Measurements from ENCODE around the gene VAV3. TPM values are rescaled to one million over a fixed set of nuclear protein-coding genes. Genes with fewer than 3 reads are reported as not detected.
"Not testable (repeated sequence)": the region's sequence is repeated elsewhere in the genome, so short reads cannot be mapped to it uniquely, and the experiment has no call there.

VAV3 gene
- total RNA-seq, 1 donor from 2014 or later = 2.6 TPM

DNA sequence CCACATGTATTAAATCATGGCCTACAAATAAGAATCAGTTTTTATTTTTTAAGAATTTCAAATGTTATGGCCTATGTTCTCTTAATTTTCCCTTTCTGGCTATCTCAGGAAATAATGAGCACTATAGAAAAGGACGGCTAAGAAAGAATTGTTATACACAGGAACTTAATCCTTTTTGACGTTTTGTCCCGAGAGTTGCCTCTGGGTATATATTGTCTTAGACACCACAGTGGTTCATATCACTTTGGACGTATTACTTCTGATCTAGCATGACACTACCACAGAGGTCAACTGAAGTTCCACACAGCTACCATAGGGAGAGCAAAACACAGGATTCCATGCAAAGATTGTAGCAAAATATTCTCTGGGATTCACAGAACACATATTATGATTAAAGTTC, 307.6 kb downstream of the VAV3 start:
- H3K27me3 Mint-ChIP-seq (ENCODE audit: low read depth, unreplicated experiment) = no peaks in the 10 kb centered on the region
- Histone ChIP-seq H3K9me3 (ENCODE audit: insufficient read depth, low read depth, low read length) (no peaks in the 10 kb centered on the region), H3K4me3 (ENCODE audit: insufficient read depth, low read depth, low read length) (no peak overlapping the region), H3K79me2 (ENCODE audit: insufficient read depth, low read length) (no peaks in the 10 kb centered on the region), H3K4me2 (ENCODE audit: low read length) (no peak overlapping the region), H4K20me1 (ENCODE audit: insufficient read depth, low read length) (no peaks in the 10 kb centered on the region), H3K36me3 (ENCODE audit: insufficient read depth, low read length) (no peaks in the 10 kb centered on the region), H3K27me3 (ENCODE audit: insufficient read depth, low read length) (no peaks in the 10 kb centered on the region), H3K27ac (ENCODE audit: low read depth, low read length) (no peak overlapping the region), H2AFZ (ENCODE audit: low read depth, low read length) (no peak overlapping the region), H3K9ac (ENCODE audit: low read length) (no peak overlapping the region), H3K4me1 (ENCODE audit: insufficient read depth, low read length) (no peaks in the 10 kb centered on the region)
- H3K4me1 Mint-ChIP-seq (ENCODE audit: low read depth, unreplicated experiment) = peaks cover 2% of the 10 kb centered on the region
- H3K9me3 Mint-ChIP-seq (ENCODE audit: unreplicated experiment) = no peaks in the 10 kb centered on the region
- no peak for FAIRE-seq
- no peak for TF ChIP-seq EZH2 (IDR thresholded peaks at IDR 0.05; ENCODE audit: insufficient read depth, low read length)
- TF ChIP-seq, protein P1, sequence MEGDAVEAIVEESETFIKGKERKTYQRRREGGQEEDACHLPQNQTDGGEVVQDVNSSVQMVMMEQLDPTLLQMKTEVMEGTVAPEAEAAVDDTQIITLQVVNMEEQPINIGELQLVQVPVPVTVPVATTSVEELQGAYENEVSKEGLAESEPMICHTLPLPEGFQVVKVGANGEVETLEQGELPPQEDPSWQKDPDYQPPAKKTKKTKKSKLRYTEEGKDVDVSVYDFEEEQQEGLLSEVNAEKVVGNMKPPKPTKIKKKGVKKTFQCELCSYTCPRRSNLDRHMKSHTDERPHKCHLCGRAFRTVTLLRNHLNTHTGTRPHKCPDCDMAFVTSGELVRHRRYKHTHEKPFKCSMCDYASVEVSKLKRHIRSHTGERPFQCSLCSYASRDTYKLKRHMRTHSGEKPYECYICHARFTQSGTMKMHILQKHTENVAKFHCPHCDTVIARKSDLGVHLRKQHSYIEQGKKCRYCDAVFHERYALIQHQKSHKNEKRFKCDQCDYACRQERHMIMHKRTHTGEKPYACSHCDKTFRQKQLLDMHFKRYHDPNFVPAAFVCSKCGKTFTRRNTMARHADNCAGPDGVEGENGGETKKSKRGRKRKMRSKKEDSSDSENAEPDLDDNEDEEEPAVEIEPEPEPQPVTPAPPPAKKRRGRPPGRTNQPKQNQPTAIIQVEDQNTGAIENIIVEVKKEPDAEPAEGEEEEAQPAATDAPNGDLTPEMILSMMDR (IDR thresholded peaks at IDR 0.05; ENCODE audit: insufficient read depth, low read depth, low read length) = no peak
- no peak for DNase-seq (ENCODE audit: low read depth)
- H3K27ac Mint-ChIP-seq (ENCODE audit: unreplicated experiment) = no peak overlapping the region
- no peaks in the 10 kb centered on the region for H3K36me3 Mint-ChIP-seq (ENCODE audit: low read depth, unreplicated experiment)
- H3K4me3 Mint-ChIP-seq (ENCODE audit: unreplicated experiment) = no peak overlapping the region

DNA sequence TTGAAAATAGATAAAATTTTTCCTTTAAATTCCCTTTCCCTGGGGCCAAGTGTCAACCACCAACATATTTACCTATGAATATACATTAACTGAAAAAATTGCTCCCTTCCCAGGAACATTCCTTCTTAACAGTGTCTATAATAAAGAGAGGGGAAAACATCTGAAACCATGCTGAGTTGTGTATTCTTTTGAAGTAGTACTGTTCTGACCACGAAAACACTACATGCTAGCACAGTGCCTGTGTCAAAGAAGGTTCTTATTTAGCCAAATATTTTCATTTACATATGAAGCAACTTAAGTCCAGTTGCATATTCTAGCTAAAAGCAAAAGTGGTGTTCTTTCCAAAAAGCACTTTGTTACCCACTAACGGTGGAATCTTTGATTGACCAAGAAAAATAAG, 311.2 kb downstream of the VAV3 start:
- Histone ChIP-seq H3K9ac (ENCODE audit: low read length) (no peak overlapping the region), H3K9me3 (ENCODE audit: insufficient read depth, low read depth, low read length) (no peaks in the 10 kb centered on the region), H3K4me1 (ENCODE audit: insufficient read depth, low read length) (peaks cover 4% of the 10 kb centered on the region), H3K79me2 (ENCODE audit: insufficient read depth, low read length) (no peaks in the 10 kb centered on the region), H2AFZ (ENCODE audit: low read depth, low read length) (no peak overlapping the region), H3K4me3 (ENCODE audit: insufficient read depth, low read depth, low read length) (no peak overlapping the region), H3K27me3 (ENCODE audit: insufficient read depth, low read length) (no peaks in the 10 kb centered on the region), H3K36me3 (ENCODE audit: insufficient read depth, low read length) (no peaks in the 10 kb centered on the region), H4K20me1 (ENCODE audit: insufficient read depth, low read length) (no peaks in the 10 kb centered on the region), H3K4me2 (ENCODE audit: low read length) (no peak overlapping the region), H3K27ac (ENCODE audit: low read depth, low read length) (no peak overlapping the region)
- H3K36me3 Mint-ChIP-seq (ENCODE audit: low read depth, unreplicated experiment) = no peaks in the 10 kb centered on the region
- peaks cover 2% of the 10 kb centered on the region for H3K4me1 Mint-ChIP-seq (ENCODE audit: low read depth, unreplicated experiment)
- no peaks in the 10 kb centered on the region for H3K9me3 Mint-ChIP-seq (ENCODE audit: unreplicated experiment)
- H3K27me3 Mint-ChIP-seq (ENCODE audit: low read depth, unreplicated experiment) = no peaks in the 10 kb centered on the region
- FAIRE-seq (no peak), DNase-seq (ENCODE audit: low read depth) (no peak)
- no peak overlapping the region for H3K4me3 Mint-ChIP-seq (ENCODE audit: unreplicated experiment)
- H3K27ac Mint-ChIP-seq (ENCODE audit: unreplicated experiment) = no peak overlapping the region
- TF ChIP-seq, protein P1 (IDR thresholded peaks at IDR 0.05; ENCODE audit: insufficient read depth, low read depth, low read length) = no peak
- TF ChIP-seq EZH2 (IDR thresholded peaks at IDR 0.05; ENCODE audit: insufficient read depth, low read length) = no peak

DNA sequence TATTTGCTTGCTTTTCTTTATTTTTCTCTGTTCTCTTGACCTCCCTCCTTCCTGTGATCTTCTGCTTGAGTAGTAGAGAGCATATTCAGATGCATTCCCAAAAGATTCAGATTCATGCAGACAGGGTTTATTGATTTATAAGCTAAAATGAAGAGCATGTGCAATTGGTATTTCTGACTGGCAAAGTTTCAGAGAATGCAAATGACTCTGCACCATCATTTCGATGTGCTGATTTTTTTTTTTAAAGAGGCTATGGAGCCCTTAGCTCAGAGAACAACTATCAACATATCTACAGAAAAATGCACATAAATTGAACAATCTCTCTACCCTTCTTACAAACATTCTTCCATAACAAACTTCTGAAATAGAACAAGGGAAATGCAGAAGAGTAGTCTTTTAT, 312.0 kb downstream of the VAV3 start:
- no peak overlapping the region for H3K9ac ChIP-seq (ENCODE audit: low read length)
- H3K79me2 ChIP-seq (ENCODE audit: insufficient read depth, low read length) = no peaks in the 10 kb centered on the region
- Mint-ChIP-seq H3K27ac (ENCODE audit: unreplicated experiment) (no peak overlapping the region), H3K27me3 (ENCODE audit: low read depth, unreplicated experiment) (no peaks in the 10 kb centered on the region), H3K36me3 (ENCODE audit: low read depth, unreplicated experiment) (no peaks in the 10 kb centered on the region), H3K4me1 (ENCODE audit: low read depth, unreplicated experiment) (peaks cover 2% of the 10 kb centered on the region), H3K4me3 (ENCODE audit: unreplicated experiment) (no peak overlapping the region), H3K9me3 (ENCODE audit: unreplicated experiment) (no peaks in the 10 kb centered on the region)
- no peak overlapping the region for H3K4me2 ChIP-seq (ENCODE audit: low read length)
- no peaks in the 10 kb centered on the region for H3K27me3 ChIP-seq (ENCODE audit: insufficient read depth, low read length)
- H2AFZ ChIP-seq (ENCODE audit: low read depth, low read length) = no peak overlapping the region
- no peaks in the 10 kb centered on the region for H3K9me3 ChIP-seq (ENCODE audit: insufficient read depth, low read depth, low read length)
- H3K4me1 ChIP-seq (ENCODE audit: insufficient read depth, low read length) = peaks cover 10% of the 10 kb centered on the region
- no peak for DNase-seq (ENCODE audit: low read depth)
- FAIRE-seq = no peak
- H3K4me3 ChIP-seq (ENCODE audit: insufficient read depth, low read depth, low read length) = no peak overlapping the region
- TF ChIP-seq EZH2 (IDR thresholded peaks at IDR 0.05; ENCODE audit: insufficient read depth, low read length) = no peak
- TF ChIP-seq, protein P1 (IDR thresholded peaks at IDR 0.05; ENCODE audit: insufficient read depth, low read depth, low read length) = no peak
- no peaks in the 10 kb centered on the region for H4K20me1 ChIP-seq (ENCODE audit: insufficient read depth, low read length)
- no peaks in the 10 kb centered on the region for H3K36me3 ChIP-seq (ENCODE audit: insufficient read depth, low read length)
- H3K27ac ChIP-seq (ENCODE audit: low read depth, low read length) = no peak overlapping the region

DNA sequence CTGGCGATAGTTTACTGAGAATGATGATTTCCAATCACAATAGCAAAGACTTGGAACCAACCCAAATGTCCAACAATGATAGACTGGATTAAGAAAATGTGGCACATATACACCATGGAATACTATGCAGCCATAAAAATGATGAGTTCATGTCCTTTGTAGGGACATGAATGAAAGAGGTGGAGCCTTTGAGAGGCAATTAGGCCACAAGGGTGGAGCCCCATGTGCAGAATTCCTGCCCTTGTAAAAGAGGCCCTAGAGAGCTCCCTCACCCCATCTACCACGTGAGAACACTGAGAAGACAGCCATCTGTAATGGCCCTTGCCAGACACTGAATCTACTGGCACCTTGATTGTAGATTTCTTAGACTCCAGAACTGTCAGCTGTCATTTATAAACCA, 314.2 kb downstream of the VAV3 start:
- H3K4me3 Mint-ChIP-seq (ENCODE audit: unreplicated experiment); H3K9me3 ChIP-seq (ENCODE audit: insufficient read depth, low read depth, low read length); H3K9ac ChIP-seq (ENCODE audit: low read length); H3K36me3 ChIP-seq (ENCODE audit: insufficient read depth, low read length); H3K79me2 ChIP-seq (ENCODE audit: insufficient read depth, low read length); H3K27me3 ChIP-seq (ENCODE audit: insufficient read depth, low read length); FAIRE-seq; H4K20me1 ChIP-seq (ENCODE audit: insufficient read depth, low read length); H2AFZ ChIP-seq (ENCODE audit: low read depth, low read length); DNase-seq (ENCODE audit: low read depth); H3K4me2 ChIP-seq (ENCODE audit: low read length); H3K4me1 Mint-ChIP-seq (ENCODE audit: low read depth, unreplicated experiment); H3K4me3 ChIP-seq (ENCODE audit: insufficient read depth, low read depth, low read length); H3K9me3 Mint-ChIP-seq (ENCODE audit: unreplicated experiment); H3K27ac Mint-ChIP-seq (ENCODE audit: unreplicated experiment); H3K27me3 Mint-ChIP-seq (ENCODE audit: low read depth, unreplicated experiment); H3K36me3 Mint-ChIP-seq (ENCODE audit: low read depth, unreplicated experiment); H3K27ac ChIP-seq (ENCODE audit: low read depth, low read length): not testable (repeated sequence)
- H3K4me1 ChIP-seq (ENCODE audit: insufficient read depth, low read length) = peaks cover 15% of the 10 kb centered on the region

All from astrocyte (in vitro differentiated cells and primary cell).